HEK293T (cell line): ENCODE data around the gene SH3RF1.
A peak's percentile ranks its signal among the peaks of the same experiment; 100 is the strongest.

Source experiments
- CTCF ChIA-PET: fragments of 350-600 bp; formaldehyde crosslinking; extraction: SDS; loops from one replicate; lab custom pipeline; 2021; ENCODE audit warnings: antibody characterized with exemption, inconsistent platforms; lab: Yijun Ruan, JAX
- POLR2A ChIA-PET: fragments of 350-600 bp; formaldehyde crosslinking; extraction: SDS; loops from one replicate; lab custom pipeline; 2020; ENCODE audit warnings: antibody characterized with exemption, inconsistent platforms; lab: Yijun Ruan, JAX
- DNase-seq: peaks from one replicate; pipeline ENCODE4 v3.0.0; 2012; ENCODE audit warnings: mixed read lengths; ENCODE audit errors: extremely low spot score
- ARNT ChIP-seq: fragments of 450-650 bp; IDR thresholded peaks from 2 replicates; pipeline ENCODE4 v1.6.1; 2017; ENCODE audit warnings: mild to moderate bottlenecking
- BHLHE40 ChIP-seq: fragments of 450-650 bp; IDR thresholded peaks from 2 replicates; pipeline ENCODE4 v1.6.1; 2016; ENCODE audit warnings: mild to moderate bottlenecking, moderate library complexity, borderline replicate concordance
- CTBP1 ChIP-seq: fragments of 450-650 bp; IDR thresholded peaks from 2 replicates; pipeline ENCODE4 v1.6.1; 2016; ENCODE audit warnings: borderline replicate concordance
- ELF4 ChIP-seq: fragments of 450-650 bp; IDR thresholded peaks from 2 replicates; pipeline ENCODE4 v1.6.1; 2017; ENCODE audit warnings: antibody characterized with exemption
- FOXA1 ChIP-seq: fragments of 450-650 bp; IDR thresholded peaks from 2 replicates; pipeline ENCODE4 v1.6.1; 2016; ENCODE audit warnings: mild to moderate bottlenecking
- FOXK2 ChIP-seq: fragments of 450-650 bp; IDR thresholded peaks from 2 replicates; pipeline ENCODE4 v1.6.1; 2016; ENCODE audit warnings: mild to moderate bottlenecking
- FOXM1 ChIP-seq: fragments of 450-650 bp; IDR thresholded peaks from 2 replicates; pipeline ENCODE4 v1.6.1; 2017; ENCODE audit warnings: mild to moderate bottlenecking, borderline replicate concordance
- HDGF ChIP-seq: fragments of 450-650 bp; IDR thresholded peaks from 2 replicates; pipeline ENCODE4 v1.6.1; 2017; ENCODE audit warnings: antibody characterized with exemption, borderline replicate concordance
- L3MBTL2 ChIP-seq: fragments of 450-650 bp; conservative IDR thresholded peaks from 2 replicates; pipeline ENCODE4 v1.6.1; 2016; ENCODE audit warnings: mild to moderate bottlenecking
- LEF1 ChIP-seq: fragments of 450-650 bp; IDR thresholded peaks from 2 replicates; pipeline ENCODE4 v1.6.1; 2017; ENCODE audit warnings: mild to moderate bottlenecking, borderline replicate concordance
- NFRKB ChIP-seq: fragments of 450-650 bp; IDR thresholded peaks from 2 replicates; pipeline ENCODE4 v1.6.1; 2016; ENCODE audit warnings: mild to moderate bottlenecking, moderate library complexity
- PKNOX1 ChIP-seq: fragments of 450-650 bp; IDR thresholded peaks from 2 replicates; pipeline ENCODE4 v1.6.1; 2016
- SP1 ChIP-seq: fragments of 450-650 bp; IDR thresholded peaks from 2 replicates; pipeline ENCODE4 v1.6.1; 2017
- SUZ12 ChIP-seq: fragments of 450-650 bp; IDR thresholded peaks from 2 replicates; pipeline ENCODE4 v1.6.1; 2016; ENCODE audit warnings: mild to moderate bottlenecking
- TARDBP ChIP-seq: fragments of 450-650 bp; IDR thresholded peaks from 2 replicates; pipeline ENCODE4 v1.6.1; 2016
- ZNF384 ChIP-seq: fragments of 450-650 bp; IDR thresholded peaks from 2 replicates; pipeline ENCODE4 v1.6.1; 2016

Gene SH3RF1

GRCh38 chr4:169147191-169147590, 123.6 kb downstream of the SH3RF1 start:
- TF ChIP-seq SUZ12 (no peak), PKNOX1 (peak; percentile 43; the same call in 1 of the 2 replicates), BHLHE40 (no peak), FOXK2 (no peak)
- no peak for DNase-seq
- ChIA-PET POLR2A (no interaction called here), CTCF (no interaction called here)

GRCh38 chr4:169144061-169144600, 126.6 kb downstream of the SH3RF1 start:
- POLR2A ChIA-PET = no interaction called here
- CTCF ChIA-PET = no interaction called here
- no peak for DNase-seq
- TF ChIP-seq ZNF384 (no peak), FOXM1 (no peak), FOXA1 (no peak), BHLHE40 (no peak), ARNT (no peak)

GRCh38 chr4:169143335-169143734, 127.4 kb downstream of the SH3RF1 start:
- POLR2A ChIA-PET = no interaction called here
- CTCF ChIA-PET = no interaction called here
- no peak for DNase-seq
- TF ChIP-seq ZNF384 = no peak
- no peak for TF ChIP-seq BHLHE40
- TF ChIP-seq FOXA1 = no peak
- no peak for TF ChIP-seq PKNOX1
- no peak for TF ChIP-seq NFRKB
- no peak for TF ChIP-seq SP1
- no peak for TF ChIP-seq TARDBP

- TF ChIP-seq FOXM1 (no peak), LEF1 (no peak)
- ChIA-PET POLR2A (no interaction called here), CTCF (interaction anchor here (0.6 kb wide), 1 partner anchor 169 kb away, joined by 3 read pairs; no protein-coding TSS in a partner anchor)
- DNase-seq = no peak
Observed at GRCh38 chr4:169142906-169143305, 127.8 kb downstream of the SH3RF1 start.

- no peak for DNase-seq
- CTCF ChIA-PET = interaction anchor here (0.6 kb wide), 1 partner anchor 170 kb away, joined by 3 read pairs; no protein-coding TSS in a partner anchor
- TF ChIP-seq HDGF (no peak), BHLHE40 (no peak), PKNOX1 (no peak), SP1 (no peak), FOXA1 (no peak), SUZ12 (no peak), ELF4 (no peak), ARNT (no peak), FOXK2 (no peak), CTBP1 (no peak), LEF1 (no peak), TARDBP (no peak), L3MBTL2 (no peak), ZNF384 (no peak)
- POLR2A ChIA-PET = no interaction called here
Observed at GRCh38 chr4:169142391-169142790, 128.4 kb downstream of the SH3RF1 start.

GRCh38 chr4:169139021-169139420, 131.7 kb downstream of the SH3RF1 start:
- CTCF ChIA-PET = no interaction called here
- POLR2A ChIA-PET = no interaction called here
- no peak for TF ChIP-seq CTBP1
- no peak for DNase-seq

GRCh38 chr4:169137558-169137920, 133.2 kb downstream of the SH3RF1 start:
- ChIA-PET CTCF (interaction anchor here (0.6 kb wide), 1 partner anchor 9 kb away, joined by 7 read pairs; no protein-coding TSS in a partner anchor), POLR2A (interaction anchor here (1.2 kb wide), 1 partner anchor 127 kb away, joined by 3 read pairs; the partner anchor contains the start of gene CBR4)
- no peak for DNase-seq
- TF ChIP-seq TARDBP = no peak
- TF ChIP-seq LEF1 = no peak
- no peak for TF ChIP-seq FOXA1
- no peak for TF ChIP-seq ELF4
- no peak for TF ChIP-seq FOXM1
- no peak for TF ChIP-seq ARNT
- TF ChIP-seq PKNOX1 = no peak
- no peak for TF ChIP-seq ZNF384
- no peak for TF ChIP-seq CTBP1
